K562 (cell line): Measurements from ENCODE around the gene RTP5. TPM values are rescaled to one million over a fixed set of nuclear protein-coding genes. Genes with fewer than 3 reads are reported as not detected.

Experiments used
- BRD4 ChIP-seq: fragments of 200-600 bp; sonication (generic); IDR thresholded peaks from 2 replicates; pipeline ENCODE4 v1.6.1; 2017; ENCODE audit warnings: inconsistent platforms
- C11orf30 ChIP-seq: fragments of 450-650 bp; IDR thresholded peaks from 2 replicates; pipeline ENCODE4 v1.6.1; 2016; ENCODE audit warnings: low read depth, mild to moderate bottlenecking
- ESRRB ChIP-seq: fragments of 250-450 bp; sonication (Bioruptor Pico); IDR thresholded peaks from 2 replicates; pipeline ENCODE4 v1.5.0; 2020; ENCODE audit warnings: mild to moderate bottlenecking, moderate library complexity, borderline replicate concordance
- GABPB2 ChIP-seq: fragments of 250-450 bp; sonication (Bioruptor Pico); conservative IDR thresholded peaks from 2 replicates; pipeline ENCODE4 v1.5.1; 2021; ENCODE audit warnings: mild to moderate bottlenecking
- JUNB ChIP-seq: fragments of 450-650 bp; formaldehyde crosslinking; conservative IDR thresholded peaks from 2 replicates; pipeline ENCODE4 v1.4.0; 2020; ENCODE audit warnings: mild to moderate bottlenecking
- L3MBTL2 ChIP-seq: fragments of 450-650 bp; IDR thresholded peaks from 2 replicates; pipeline ENCODE4 v1.6.1; 2016; ENCODE audit warnings: mild to moderate bottlenecking, moderate library complexity
- PHF21A ChIP-seq: fragments of 450-650 bp; IDR thresholded peaks from 2 replicates; pipeline ENCODE4 v1.6.1; 2017; ENCODE audit warnings: low read depth, borderline replicate concordance
- SOX6 ChIP-seq: fragments of 450-650 bp; IDR thresholded peaks from 2 replicates; pipeline ENCODE4 v1.6.1; 2014; ENCODE audit warnings: mild to moderate bottlenecking
- TARDBP ChIP-seq: fragments of 450-650 bp; IDR thresholded peaks from 2 replicates; pipeline ENCODE4 v1.6.1; 2016
- U2AF2 ChIP-seq: fragments of 200-400 bp; formaldehyde crosslinking; optimal IDR thresholded peaks from 2 replicates; pipeline ENCODE3; 2017; ENCODE audit warnings: low read depth, mild to moderate bottlenecking, low read length
- XRCC3 ChIP-seq: fragments of 450-650 bp; IDR thresholded peaks from 2 replicates; pipeline ENCODE4 v1.6.1; 2017; ENCODE audit warnings: mild to moderate bottlenecking, moderate library complexity
- polyA plus RNA-seq, 8 experiments: library from polyadenylated mRNA; depleted of rRNA in 4 of 8; stranded (reverse) in 5 of 8; unstranded in 3 of 8; fragments of >200 nt; fragmentation: Nextera tagmentation in 2 of 8; fragmentation: Illumina TruSeq in 1 of 8; extraction: Ambion mirVana in 2 of 8; extraction: Trizol in 1 of 8; gene quantifications; 2 replicates each; pipeline versions ENCODE4 v1.2.1 to v1.2.3, GENCODE V29; 2011 to 2014; ENCODE audit warnings: inconsistent platforms in 1 of 8, missing spikeins in 1 of 8
- total RNA-seq, 7 experiments: library from RNA; depleted of rRNA in 6 of 7; stranded (reverse); fragments of >200 nt in 6 of 7; fragmentation: Illumina TruSeq in 2 of 7; extraction: Trizol in 2 of 7; gene quantifications; 2 replicates each; pipeline versions ENCODE4 v1.2.1 to v1.2.3, GENCODE V29; 2011 to 2021; ENCODE audit warnings: low replicate concordance in 1 of 7
- TF ChIP-seq, protein P1 (sequence below): IDR thresholded peaks from 2 replicates; pipeline ENCODE4 v1.6.1; 2012; ENCODE audit warnings: low read depth, low read length, improper control_type of control experiment, borderline replicate concordance
- TF ChIP-seq, protein P2 (sequence below), 2 experiments: fragments of 450-650 bp in 1 of 2; IDR thresholded peaks; 2 replicates each; pipeline ENCODE4 v1.6.1; 2011 to 2017; ENCODE audit warnings: low read depth in 2 of 2, antibody characterized with exemption in 1 of 2, borderline replicate concordance in 1 of 2, low read length in 1 of 2, mild to moderate bottlenecking in 1 of 2, mixed read lengths in 1 of 2; ENCODE audit not compliant: control insufficient read depth in 1 of 2
- TF ChIP-seq, protein P3 (sequence below): fragments of 200-800 bp; sonication (Bioruptor generic); IDR thresholded peaks from 2 replicates; pipeline ENCODE4 v1.6.1; 2017; ENCODE audit warnings: missing genetic modification characterization, missing compliant biosample characterization
- TF ChIP-seq, protein P4 (sequence below): fragments of 450-650 bp; IDR thresholded peaks from 2 replicates; pipeline ENCODE4 v1.6.1; 2016; ENCODE audit warnings: antibody characterized with exemption
- TF ChIP-seq, protein P5 (sequence below): fragments of 250-450 bp; sonication (Bioruptor Pico); IDR thresholded peaks from 2 replicates; pipeline ENCODE4 v1.4.0; 2020; ENCODE audit warnings: mild to moderate bottlenecking, moderate library complexity, borderline replicate concordance

The RTP5 gene
- total and polyA plus RNA-seq, 9 of the 15 experiments (the other 6 are each of a cell fraction or from before 2014, with no cell fraction given) = not detected

DNA sequence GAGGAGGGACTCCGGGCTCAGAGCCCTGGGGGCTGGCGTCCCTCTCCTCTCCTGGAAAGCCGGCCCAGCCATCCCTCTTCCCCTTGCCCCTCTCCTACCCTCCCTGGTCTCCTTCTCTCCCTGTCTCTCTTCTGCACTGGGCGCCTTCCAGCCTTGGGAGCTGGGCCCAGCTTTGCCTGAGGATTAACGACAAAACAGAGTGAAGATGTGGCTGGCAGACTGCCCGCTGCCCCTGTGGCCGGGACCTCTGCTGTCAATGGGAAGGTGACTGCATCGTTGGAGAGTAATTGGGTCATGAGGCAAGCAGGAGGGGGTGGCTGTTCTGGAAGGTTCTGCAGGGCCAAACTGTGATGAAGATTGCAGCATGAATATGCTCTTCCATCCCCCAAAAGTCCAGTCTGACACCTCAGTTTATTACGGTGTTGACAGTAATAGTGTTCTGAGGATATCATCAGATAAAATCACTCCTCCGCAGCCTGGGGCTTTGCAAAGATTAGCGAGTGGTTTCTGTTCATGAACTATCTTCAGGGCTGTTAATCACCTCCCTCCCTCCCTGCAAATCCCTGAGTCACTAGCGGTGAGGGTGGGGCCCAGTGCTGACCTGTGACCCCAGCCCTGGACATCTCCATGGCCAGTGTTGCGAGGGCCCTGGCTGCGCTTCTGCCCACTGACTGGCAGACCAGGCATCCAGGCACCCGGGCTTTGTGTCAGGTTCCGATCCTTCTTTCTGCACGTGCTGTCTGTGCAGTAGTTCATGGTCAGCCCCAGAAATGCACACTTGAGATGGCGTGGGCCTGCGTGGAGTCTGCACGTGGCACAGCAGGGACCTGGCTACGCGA is 23.0 kb downstream of the RTP5 start (continued):
- TF ChIP-seq, protein P1, sequence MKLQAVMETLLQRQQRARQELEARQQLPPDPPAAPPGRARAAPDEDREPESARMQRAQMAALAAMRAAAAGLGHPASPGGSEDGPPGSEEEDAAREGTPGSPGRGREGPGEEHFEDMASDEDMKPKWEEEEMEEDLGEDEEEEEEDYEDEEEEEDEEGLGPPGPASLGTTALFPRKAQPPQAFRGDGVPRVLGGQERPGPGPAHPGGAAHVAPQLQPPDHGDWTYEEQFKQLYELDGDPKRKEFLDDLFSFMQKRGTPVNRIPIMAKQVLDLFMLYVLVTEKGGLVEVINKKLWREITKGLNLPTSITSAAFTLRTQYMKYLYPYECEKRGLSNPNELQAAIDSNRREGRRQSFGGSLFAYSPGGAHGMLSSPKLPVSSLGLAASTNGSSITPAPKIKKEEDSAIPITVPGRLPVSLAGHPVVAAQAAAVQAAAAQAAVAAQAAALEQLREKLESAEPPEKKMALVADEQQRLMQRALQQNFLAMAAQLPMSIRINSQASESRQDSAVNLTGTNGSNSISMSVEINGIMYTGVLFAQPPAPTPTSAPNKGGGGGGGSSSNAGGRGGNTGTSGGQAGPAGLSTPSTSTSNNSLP = 0 out of 2 replicates have a peak, but pooled peaks have one; percentile 34
- TF ChIP-seq, protein P2, sequence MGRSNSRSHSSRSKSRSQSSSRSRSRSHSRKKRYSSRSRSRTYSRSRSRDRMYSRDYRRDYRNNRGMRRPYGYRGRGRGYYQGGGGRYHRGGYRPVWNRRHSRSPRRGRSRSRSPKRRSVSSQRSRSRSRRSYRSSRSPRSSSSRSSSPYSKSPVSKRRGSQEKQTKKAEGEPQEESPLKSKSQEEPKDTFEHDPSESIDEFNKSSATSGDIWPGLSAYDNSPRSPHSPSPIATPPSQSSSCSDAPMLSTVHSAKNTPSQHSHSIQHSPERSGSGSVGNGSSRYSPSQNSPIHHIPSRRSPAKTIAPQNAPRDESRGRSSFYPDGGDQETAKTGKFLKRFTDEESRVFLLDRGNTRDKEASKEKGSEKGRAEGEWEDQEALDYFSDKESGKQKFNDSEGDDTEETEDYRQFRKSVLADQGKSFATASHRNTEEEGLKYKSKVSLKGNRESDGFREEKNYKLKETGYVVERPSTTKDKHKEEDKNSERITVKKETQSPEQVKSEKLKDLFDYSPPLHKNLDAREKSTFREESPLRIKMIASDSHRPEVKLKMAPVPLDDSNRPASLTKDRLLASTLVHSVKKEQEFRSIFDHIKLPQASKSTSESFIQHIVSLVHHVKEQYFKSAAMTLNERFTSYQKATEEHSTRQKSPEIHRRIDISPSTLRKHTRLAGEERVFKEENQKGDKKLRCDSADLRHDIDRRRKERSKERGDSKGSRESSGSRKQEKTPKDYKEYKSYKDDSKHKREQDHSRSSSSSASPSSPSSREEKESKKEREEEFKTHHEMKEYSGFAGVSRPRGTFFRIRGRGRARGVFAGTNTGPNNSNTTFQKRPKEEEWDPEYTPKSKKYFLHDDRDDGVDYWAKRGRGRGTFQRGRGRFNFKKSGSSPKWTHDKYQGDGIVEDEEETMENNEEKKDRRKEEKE (IDR thresholded peaks at IDR 0.05; ENCODE audit: borderline replicate concordance in 1 of 2, control insufficient read depth in 1 of 2, low read depth in 2 of 2, low read length in 1 of 2) = no peak
- TF ChIP-seq C11orf30 = peak; percentile 85
- TF ChIP-seq JUNB = no peak
- TF ChIP-seq XRCC3 = no peak
- no peak for TF ChIP-seq ESRRB
- TF ChIP-seq PHF21A = 0 out of 2 replicates have a peak, but pooled peaks have one; percentile 11
- TF ChIP-seq BRD4 = no peak
- no peak for TF ChIP-seq GABPB2 (CRISPR knock-in tag)
- TF ChIP-seq, protein P3, sequence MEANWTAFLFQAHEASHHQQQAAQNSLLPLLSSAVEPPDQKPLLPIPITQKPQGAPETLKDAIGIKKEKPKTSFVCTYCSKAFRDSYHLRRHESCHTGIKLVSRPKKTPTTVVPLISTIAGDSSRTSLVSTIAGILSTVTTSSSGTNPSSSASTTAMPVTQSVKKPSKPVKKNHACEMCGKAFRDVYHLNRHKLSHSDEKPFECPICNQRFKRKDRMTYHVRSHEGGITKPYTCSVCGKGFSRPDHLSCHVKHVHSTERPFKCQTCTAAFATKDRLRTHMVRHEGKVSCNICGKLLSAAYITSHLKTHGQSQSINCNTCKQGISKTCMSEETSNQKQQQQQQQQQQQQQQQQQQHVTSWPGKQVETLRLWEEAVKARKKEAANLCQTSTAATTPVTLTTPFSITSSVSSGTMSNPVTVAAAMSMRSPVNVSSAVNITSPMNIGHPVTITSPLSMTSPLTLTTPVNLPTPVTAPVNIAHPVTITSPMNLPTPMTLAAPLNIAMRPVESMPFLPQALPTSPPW (CRISPR knock-in tag) = peak; percentile 84
- TF ChIP-seq, protein P4, sequence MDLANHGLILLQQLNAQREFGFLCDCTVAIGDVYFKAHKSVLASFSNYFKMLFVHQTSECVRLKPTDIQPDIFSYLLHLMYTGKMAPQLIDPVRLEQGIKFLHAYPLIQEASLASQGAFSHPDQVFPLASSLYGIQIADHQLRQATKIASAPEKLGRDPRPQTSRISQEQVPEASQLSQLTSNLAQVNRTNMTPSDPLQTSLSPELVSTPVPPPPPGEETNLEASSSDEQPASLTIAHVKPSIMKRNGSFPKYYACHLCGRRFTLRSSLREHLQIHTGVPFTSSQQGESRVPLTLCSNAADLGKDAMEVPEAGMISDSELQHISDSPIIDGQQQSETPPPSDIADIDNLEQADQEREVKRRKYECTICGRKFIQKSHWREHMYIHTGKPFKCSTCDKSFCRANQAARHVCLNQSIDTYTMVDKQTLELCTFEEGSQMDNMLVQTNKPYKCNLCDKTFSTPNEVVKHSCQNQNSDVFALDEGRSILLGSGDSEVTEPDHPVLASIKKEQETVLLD = no peak; the same call in 1 of the 2 replicates
- no peak for TF ChIP-seq U2AF2
- TF ChIP-seq L3MBTL2 = peak; percentile 76
- TF ChIP-seq TARDBP = no peak
- TF ChIP-seq SOX6 = peak; percentile 80
- TF ChIP-seq, protein P5, sequence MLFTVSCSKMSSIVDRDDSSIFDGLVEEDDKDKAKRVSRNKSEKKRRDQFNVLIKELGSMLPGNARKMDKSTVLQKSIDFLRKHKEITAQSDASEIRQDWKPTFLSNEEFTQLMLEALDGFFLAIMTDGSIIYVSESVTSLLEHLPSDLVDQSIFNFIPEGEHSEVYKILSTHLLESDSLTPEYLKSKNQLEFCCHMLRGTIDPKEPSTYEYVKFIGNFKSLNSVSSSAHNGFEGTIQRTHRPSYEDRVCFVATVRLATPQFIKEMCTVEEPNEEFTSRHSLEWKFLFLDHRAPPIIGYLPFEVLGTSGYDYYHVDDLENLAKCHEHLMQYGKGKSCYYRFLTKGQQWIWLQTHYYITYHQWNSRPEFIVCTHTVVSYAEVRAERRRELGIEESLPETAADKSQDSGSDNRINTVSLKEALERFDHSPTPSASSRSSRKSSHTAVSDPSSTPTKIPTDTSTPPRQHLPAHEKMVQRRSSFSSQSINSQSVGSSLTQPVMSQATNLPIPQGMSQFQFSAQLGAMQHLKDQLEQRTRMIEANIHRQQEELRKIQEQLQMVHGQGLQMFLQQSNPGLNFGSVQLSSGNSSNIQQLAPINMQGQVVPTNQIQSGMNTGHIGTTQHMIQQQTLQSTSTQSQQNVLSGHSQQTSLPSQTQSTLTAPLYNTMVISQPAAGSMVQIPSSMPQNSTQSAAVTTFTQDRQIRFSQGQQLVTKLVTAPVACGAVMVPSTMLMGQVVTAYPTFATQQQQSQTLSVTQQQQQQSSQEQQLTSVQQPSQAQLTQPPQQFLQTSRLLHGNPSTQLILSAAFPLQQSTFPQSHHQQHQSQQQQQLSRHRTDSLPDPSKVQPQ (CRISPR knock-in tag) = no peak
